Endothelial cell (in vitro differentiated cells): ENCODE results near the gene CDX1. TPM values are rescaled to one million over a fixed set of nuclear protein-coding genes. Genes with fewer than 3 reads are reported as not detected.

Experiments
- DNase-seq: peaks from one replicate; pipeline ENCODE4 v3.0.0; 2021; ENCODE audit warnings: low spot score
- H3K27ac Mint-ChIP-seq: one replicate; pipeline ENCODE4 v1.8.0; 2021; ENCODE audit warnings: mixed read lengths, inconsistent platforms; ENCODE audit not compliant: unreplicated experiment
- H3K27me3 Mint-ChIP-seq: one replicate; pipeline ENCODE4 v1.8.0; 2021; ENCODE audit warnings: mild to moderate bottlenecking, moderate library complexity, mixed read lengths, inconsistent platforms; ENCODE audit not compliant: unreplicated experiment
- H3K36me3 Mint-ChIP-seq: one replicate; pipeline ENCODE4 v1.8.0; 2021; ENCODE audit warnings: mild to moderate bottlenecking, low read depth, mixed read lengths, inconsistent platforms; ENCODE audit not compliant: unreplicated experiment
- H3K4me1 Mint-ChIP-seq: one replicate; pipeline ENCODE4 v1.8.0; 2021; ENCODE audit warnings: mild to moderate bottlenecking, mixed read lengths, inconsistent platforms; ENCODE audit not compliant: unreplicated experiment
- H3K4me3 Mint-ChIP-seq: one replicate; pipeline ENCODE4 v1.8.0; 2021; ENCODE audit warnings: mild to moderate bottlenecking, mixed read lengths, inconsistent platforms; ENCODE audit not compliant: unreplicated experiment
- H3K9me3 Mint-ChIP-seq: one replicate; pipeline ENCODE4 v1.8.0; 2021; ENCODE audit warnings: mixed read lengths, inconsistent platforms; ENCODE audit not compliant: unreplicated experiment
- total RNA-seq: library from RNA; stranded (reverse); fragmentation: NEBNext Ultra II Directional; extraction: Animal tissue kit (Norgen Biotek cat#: 25700); gene quantifications from one replicate; pipeline ENCODE4 v1.2.1, GENCODE V29; 2021; ENCODE audit not compliant: unreplicated experiment
- TF ChIP-seq, protein P1 (sequence below): fragments of 200-600 bp; sonication (generic); IDR thresholded peaks from one replicate; pipeline ENCODE4 v1.5.0; 2021; ENCODE audit warnings: antibody characterized with exemption; ENCODE audit not compliant: unreplicated experiment

Gene CDX1
- total RNA-seq, 1 donor from 2014 or later = 0.59 TPM

DNA sequence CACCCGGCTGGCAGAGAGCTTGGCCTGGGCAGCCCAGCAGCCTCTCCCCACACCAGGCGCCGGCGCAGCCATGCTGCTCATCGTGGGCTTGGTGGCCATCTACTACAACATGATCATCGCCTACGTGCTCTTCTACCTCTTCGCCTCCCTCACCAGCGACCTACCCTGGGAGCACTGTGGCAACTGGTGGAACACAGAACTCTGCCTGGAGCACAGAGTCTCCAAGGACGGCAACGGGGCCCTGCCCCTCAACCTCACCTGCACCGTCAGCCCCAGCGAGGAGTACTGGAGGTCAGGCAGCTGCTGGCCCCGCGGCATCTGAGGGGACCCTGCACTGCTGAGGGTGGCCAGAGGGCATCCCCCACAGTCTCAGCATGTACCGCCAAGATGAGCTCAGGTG lies 30.4 kb downstream of the CDX1 start:
- no peak for DNase-seq
- TF ChIP-seq, protein P1, sequence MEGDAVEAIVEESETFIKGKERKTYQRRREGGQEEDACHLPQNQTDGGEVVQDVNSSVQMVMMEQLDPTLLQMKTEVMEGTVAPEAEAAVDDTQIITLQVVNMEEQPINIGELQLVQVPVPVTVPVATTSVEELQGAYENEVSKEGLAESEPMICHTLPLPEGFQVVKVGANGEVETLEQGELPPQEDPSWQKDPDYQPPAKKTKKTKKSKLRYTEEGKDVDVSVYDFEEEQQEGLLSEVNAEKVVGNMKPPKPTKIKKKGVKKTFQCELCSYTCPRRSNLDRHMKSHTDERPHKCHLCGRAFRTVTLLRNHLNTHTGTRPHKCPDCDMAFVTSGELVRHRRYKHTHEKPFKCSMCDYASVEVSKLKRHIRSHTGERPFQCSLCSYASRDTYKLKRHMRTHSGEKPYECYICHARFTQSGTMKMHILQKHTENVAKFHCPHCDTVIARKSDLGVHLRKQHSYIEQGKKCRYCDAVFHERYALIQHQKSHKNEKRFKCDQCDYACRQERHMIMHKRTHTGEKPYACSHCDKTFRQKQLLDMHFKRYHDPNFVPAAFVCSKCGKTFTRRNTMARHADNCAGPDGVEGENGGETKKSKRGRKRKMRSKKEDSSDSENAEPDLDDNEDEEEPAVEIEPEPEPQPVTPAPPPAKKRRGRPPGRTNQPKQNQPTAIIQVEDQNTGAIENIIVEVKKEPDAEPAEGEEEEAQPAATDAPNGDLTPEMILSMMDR = no peak
- Mint-ChIP-seq H3K4me3 (no peak overlapping the region), H3K36me3 (no peaks in the 10 kb centered on the region), H3K4me1 (peaks cover 3% of the 10 kb centered on the region), H3K27me3 (peaks cover 5% of the 10 kb centered on the region), H3K27ac (no peak overlapping the region), H3K9me3 (no peaks in the 10 kb centered on the region)

DNA sequence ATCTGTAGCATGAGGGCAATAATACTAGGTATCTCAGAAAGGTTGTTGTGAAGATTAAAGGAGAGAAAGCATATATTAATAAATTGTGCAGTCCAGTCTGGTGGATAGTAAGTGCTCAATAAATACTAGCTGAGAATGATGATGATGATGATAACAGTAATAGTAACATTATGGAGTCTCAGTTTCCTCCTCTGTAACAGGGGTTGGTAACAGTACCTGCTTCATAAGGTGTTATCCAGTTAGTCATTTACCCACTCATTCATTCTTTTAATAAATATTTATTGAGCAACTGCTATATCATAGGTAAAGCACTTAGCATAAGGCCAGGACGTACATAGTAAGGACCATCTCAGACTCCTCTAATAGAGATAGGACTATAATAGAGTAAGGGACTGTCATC lies 30.9 kb downstream of the CDX1 start:
- DNase-seq = no peak
- H3K27ac Mint-ChIP-seq = no peak overlapping the region
- H3K27me3 Mint-ChIP-seq = peaks cover 5% of the 10 kb centered on the region
- no peaks in the 10 kb centered on the region for H3K36me3 Mint-ChIP-seq
- H3K9me3 Mint-ChIP-seq = no peaks in the 10 kb centered on the region
- TF ChIP-seq, protein P1 = no peak
- peaks cover 3% of the 10 kb centered on the region for H3K4me1 Mint-ChIP-seq
- no peak overlapping the region for H3K4me3 Mint-ChIP-seq

DNA sequence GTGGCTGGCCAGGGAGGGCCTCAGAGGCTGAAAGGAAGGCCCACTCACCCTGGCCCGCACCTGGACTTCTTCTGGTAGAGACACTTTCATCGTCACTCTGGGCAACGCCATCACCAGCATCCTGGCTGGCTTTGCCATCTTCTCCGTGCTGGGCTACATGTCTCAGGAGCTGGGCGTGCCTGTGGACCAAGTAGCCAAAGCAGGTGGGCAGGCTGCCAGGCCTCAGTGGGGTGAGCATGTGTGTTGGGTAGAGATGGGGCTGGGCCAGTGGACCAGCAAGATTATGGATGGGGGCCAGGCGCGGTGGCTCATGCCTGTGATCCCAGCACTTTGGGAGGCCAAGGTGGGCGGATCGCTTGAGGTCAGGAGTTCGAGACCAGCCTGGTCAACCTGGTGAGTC lies 35.9 kb downstream of the CDX1 start:
- peaks cover 9% of the 10 kb centered on the region for H3K27me3 Mint-ChIP-seq
- H3K4me3 Mint-ChIP-seq = no peak overlapping the region
- no peak overlapping the region for H3K27ac Mint-ChIP-seq

DNA sequence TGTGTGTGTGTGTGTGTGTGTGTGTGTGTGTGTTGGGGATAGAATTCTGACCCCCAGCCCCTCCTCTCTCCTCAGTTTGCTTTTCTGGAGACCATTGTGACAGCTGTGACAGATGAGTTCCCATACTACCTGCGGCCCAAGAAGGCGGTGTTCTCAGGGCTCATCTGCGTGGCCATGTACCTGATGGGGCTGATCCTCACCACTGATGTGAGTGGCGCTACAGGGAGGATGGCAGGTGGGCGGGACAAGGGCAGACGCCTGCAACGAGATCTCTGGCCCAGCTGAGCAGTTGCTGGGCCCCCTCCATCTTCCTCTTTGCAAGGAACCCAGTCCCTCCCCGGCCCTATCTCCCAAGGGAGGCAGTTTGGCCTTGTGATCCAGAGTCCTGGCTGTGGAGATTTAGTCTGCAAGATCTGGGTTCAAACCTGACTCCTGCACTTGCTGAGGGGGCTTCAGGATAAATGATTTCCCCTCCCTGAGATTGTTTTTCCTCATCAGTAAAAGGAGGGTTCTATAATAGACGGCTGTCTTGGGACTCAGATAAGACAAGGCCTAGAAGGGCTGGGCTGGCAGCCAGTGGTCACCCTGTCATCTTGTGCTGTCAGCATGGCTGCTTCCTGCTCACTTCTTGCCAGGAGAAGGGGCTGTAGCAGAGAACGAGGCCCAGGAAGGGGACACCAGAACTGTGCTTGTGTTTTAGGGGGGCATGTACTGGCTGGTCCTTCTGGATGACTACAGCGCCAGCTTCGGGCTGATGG lies 37.4 kb downstream of the CDX1 start:
- H3K27ac Mint-ChIP-seq = no peak overlapping the region

More for the DNA sequence above, 35.9 kb downstream of the CDX1 start:
- no peaks in the 10 kb centered on the region for H3K9me3 Mint-ChIP-seq
- peaks cover 4% of the 10 kb centered on the region for H3K36me3 Mint-ChIP-seq
- TF ChIP-seq, protein P1 = no peak
- no peaks in the 10 kb centered on the region for H3K4me1 Mint-ChIP-seq
- no peak for DNase-seq

DNA sequence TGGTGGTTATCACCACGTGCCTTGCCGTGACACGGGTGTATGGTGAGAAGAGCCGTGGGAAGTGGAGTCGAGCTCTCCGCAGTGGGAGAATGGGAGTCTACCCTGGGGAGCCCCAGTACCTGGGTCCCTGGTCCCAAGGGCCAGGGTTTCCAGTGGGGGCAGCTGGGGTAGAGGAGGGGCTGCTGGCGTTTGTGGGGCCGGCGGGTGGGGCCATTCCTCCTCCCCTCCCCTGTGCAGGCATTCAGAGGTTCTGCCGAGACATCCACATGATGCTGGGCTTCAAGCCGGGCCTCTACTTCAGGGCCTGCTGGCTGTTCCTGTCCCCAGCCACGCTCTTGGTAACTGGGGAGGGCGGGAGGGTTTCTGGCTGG lies 38.0 kb downstream of the CDX1 start:
- TF ChIP-seq, protein P1 = no peak
- Mint-ChIP-seq H3K36me3 (peaks cover 4% of the 10 kb centered on the region), H3K27ac (no peak overlapping the region), H3K4me1 (peaks cover 2% of the 10 kb centered on the region), H3K27me3 (peaks cover 11% of the 10 kb centered on the region), H3K4me3 (no peak overlapping the region), H3K9me3 (no peaks in the 10 kb centered on the region)
- no peak for DNase-seq

More for the DNA sequence above, 37.4 kb downstream of the CDX1 start:
- H3K4me1 Mint-ChIP-seq = no peaks in the 10 kb centered on the region
- DNase-seq = no peak
- H3K9me3 Mint-ChIP-seq = no peaks in the 10 kb centered on the region
- H3K4me3 Mint-ChIP-seq = no peak overlapping the region
- peaks cover 4% of the 10 kb centered on the region for H3K36me3 Mint-ChIP-seq
- TF ChIP-seq, protein P1 = no peak
- H3K27me3 Mint-ChIP-seq = peaks cover 11% of the 10 kb centered on the region
